Dendritic cell treated with granulocyte-macrophage colony-stimulating factor and Interleukin-4, amounts not matched to agents 40 ng/mL and 50 ng/mL, for 4 days (primary cell): Measurements from ENCODE around the gene ARID5B.

Experiments used
- H3K27ac Mint-ChIP-seq: one replicate; pipeline ENCODE4 v1.8.0; 2022; ENCODE audit warnings: mild to moderate bottlenecking, mixed read lengths
- H3K27me3 Mint-ChIP-seq: one replicate; pipeline ENCODE4 v1.8.0; 2022; ENCODE audit warnings: mild to moderate bottlenecking, mixed read lengths
- H3K36me3 Mint-ChIP-seq: one replicate; pipeline ENCODE4 v1.8.0; 2022; ENCODE audit warnings: low read depth, mixed read lengths
- H3K4me1 Mint-ChIP-seq: one replicate; pipeline ENCODE4 v1.8.0; 2022; ENCODE audit warnings: low read depth, mixed read lengths
- H3K4me3 Mint-ChIP-seq: one replicate; pipeline ENCODE4 v1.8.0; 2022; ENCODE audit warnings: mild to moderate bottlenecking, moderate library complexity, mixed read lengths
- H3K9me3 Mint-ChIP-seq: one replicate; pipeline ENCODE4 v1.8.0; 2022; ENCODE audit warnings: mixed read lengths
- intact Hi-C: fragments of 100-400 bp; cut with micrococcal nuclease; formaldehyde crosslinking; loops from one replicate; pipeline ENCODE4 v1.15.0; 2022

Gene ARID5B

DNA sequence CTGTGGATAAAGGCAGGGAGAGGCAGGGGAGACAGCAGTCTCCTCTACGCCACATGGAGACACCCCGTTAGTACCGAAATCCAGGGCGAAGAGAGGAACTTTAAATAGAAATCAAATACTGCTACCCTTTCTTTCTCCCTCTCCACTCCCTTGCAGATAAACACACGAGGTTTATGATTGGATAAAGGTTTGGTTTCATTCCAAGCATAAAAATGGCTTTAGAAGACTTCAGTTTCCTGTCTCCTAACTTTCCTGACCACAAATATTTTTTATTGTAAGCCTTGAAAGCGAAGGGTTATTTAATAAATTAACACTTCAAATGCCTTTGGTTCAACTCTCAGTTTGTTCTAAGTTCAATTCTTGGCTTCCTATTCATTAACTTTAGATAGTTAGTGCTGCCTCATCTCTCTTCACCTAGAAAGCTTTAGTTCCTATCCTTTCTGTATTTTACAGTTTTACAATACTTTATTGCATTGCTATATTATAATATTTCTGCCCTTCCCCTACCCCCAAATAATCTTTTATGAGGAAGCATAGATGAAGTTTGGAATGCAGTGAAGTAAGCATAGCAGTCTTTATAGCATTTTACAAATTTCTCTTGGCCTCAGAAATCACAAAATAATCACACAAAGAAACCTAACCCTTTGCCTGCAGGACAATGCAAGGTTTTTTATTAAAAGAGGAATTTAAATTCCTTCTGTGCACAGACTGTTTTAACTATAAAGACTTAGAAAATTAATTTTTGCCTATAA lies 31.5 kb upstream of the ARID5B start:
- Mint-ChIP-seq H3K4me1 (no peaks in the 10 kb centered on the region), H3K4me3 (no peak overlapping the region), H3K9me3 (no peaks in the 10 kb centered on the region), H3K27ac (no peak overlapping the region), H3K27me3 (peaks cover 6% of the 10 kb centered on the region), H3K36me3 (no peaks in the 10 kb centered on the region)
- intact Hi-C loops = no loop called here

DNA sequence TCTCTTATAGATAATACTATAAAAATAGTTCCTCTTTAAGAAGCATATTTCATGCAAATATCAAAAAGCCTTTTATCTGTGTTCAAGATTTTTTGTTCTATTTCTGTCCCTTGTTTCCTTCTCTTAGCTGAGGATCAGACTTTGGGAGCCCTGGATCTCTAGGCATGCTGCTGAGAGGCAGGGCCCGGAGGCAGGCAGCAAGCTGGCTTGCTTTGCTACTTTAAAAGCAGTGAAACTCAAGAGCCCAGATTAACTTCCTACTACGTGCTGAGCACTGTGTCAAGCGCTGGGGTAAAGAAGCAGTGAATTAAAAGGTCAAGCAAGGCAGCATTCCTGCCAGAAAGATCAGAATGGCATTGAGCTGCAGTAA lies 31.0 kb upstream of the ARID5B start:
- intact Hi-C loops = no loop called here
- no peaks in the 10 kb centered on the region for H3K9me3 Mint-ChIP-seq
- no peak overlapping the region for H3K4me3 Mint-ChIP-seq
- H3K4me1 Mint-ChIP-seq = no peaks in the 10 kb centered on the region
- peaks cover 6% of the 10 kb centered on the region for H3K27me3 Mint-ChIP-seq
- no peak overlapping the region for H3K27ac Mint-ChIP-seq
- H3K36me3 Mint-ChIP-seq = no peaks in the 10 kb centered on the region

DNA sequence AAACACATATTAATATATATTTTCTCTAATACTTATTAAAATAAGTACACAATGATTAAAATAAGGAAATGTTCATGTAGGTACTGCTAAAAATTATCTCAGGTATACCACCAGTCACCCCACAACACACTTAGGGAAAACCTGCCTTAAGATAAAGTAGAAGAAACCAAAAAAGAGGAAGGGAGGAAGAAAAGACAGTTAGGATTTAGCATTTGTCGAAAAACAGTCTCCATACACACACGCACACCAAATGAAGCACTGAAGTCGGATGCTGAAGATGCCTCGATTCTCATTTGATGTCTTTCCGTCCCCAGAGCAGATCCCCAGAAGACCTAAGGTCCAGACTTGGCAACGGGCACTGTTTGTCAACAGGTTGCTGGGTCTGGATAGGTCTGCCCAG lies 30.0 kb upstream of the ARID5B start:
- H3K4me1 Mint-ChIP-seq = no peaks in the 10 kb centered on the region
- peaks cover 6% of the 10 kb centered on the region for H3K27me3 Mint-ChIP-seq
- no peaks in the 10 kb centered on the region for H3K36me3 Mint-ChIP-seq
- H3K9me3 Mint-ChIP-seq = no peaks in the 10 kb centered on the region
- no peak overlapping the region for H3K27ac Mint-ChIP-seq
- intact Hi-C loops = no loop called here
- H3K4me3 Mint-ChIP-seq = no peak overlapping the region

- no peaks in the 10 kb centered on the region for H3K36me3 Mint-ChIP-seq
- no peaks in the 10 kb centered on the region for H3K27me3 Mint-ChIP-seq
- no peaks in the 10 kb centered on the region for H3K9me3 Mint-ChIP-seq
- H3K27ac Mint-ChIP-seq = no peak overlapping the region
- H3K4me3 Mint-ChIP-seq = no peak overlapping the region
- no peaks in the 10 kb centered on the region for H3K4me1 Mint-ChIP-seq
- intact Hi-C loops = no loop called here
Observed at GRCh38 chr10:61877887-61878739, 23.4 kb upstream of the ARID5B start.

DNA sequence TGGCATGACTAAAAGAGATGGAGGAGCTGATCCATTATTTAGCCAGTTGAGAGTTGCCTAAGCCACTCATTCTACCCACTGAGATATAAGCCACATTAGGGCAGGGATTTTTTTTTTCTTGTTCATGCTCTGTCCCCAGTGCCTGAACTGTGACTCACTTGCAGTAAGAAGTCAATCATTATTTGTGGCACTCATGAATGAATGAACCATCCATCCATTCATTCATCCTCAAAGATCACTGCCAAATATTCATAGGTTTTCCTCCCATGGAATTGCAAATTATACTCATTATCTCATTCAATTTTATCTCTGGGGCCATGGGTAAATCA lies 22.8 kb upstream of the ARID5B start:
- no peak overlapping the region for H3K27ac Mint-ChIP-seq
- no peaks in the 10 kb centered on the region for H3K27me3 Mint-ChIP-seq
- H3K9me3 Mint-ChIP-seq = no peaks in the 10 kb centered on the region
- no peaks in the 10 kb centered on the region for H3K36me3 Mint-ChIP-seq
- no peak overlapping the region for H3K4me3 Mint-ChIP-seq
- no peaks in the 10 kb centered on the region for H3K4me1 Mint-ChIP-seq
- intact Hi-C loops = no loop called here

DNA sequence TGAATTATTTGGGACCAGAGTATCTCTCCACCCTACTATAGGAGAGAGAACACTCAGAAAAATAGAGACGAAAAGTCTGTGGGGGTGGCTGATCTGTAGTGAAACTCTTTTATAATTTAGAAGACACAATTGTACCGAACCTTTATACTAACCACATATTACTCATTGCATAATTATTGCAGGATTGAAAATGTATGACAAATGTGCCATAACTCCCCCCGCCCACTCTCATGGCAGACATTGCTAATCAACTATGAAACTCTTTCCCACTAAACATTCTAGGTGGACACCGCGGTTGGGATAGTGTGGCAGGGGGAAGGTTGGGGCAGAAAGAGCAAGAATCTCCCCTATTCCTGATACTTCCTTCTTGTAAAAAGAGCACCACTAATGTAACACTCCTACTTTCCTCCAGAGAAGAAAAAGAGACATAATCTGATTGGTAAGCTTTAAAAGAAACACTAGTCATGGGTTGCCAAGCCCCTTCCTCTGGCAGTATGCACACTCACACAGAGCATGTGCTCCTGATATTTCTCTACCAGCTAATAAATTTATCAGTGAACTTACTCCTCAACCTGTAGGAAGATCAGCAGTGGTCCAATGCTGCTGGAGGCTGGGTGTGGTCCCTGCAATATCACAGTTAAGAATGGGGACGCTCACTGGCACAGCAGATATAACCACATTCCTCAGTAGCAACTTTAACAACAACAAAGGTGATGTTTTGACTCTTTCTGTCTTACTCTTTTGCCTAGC lies 18.7 kb upstream of the ARID5B start:
- no peak overlapping the region for H3K4me3 Mint-ChIP-seq
- no peaks in the 10 kb centered on the region for H3K4me1 Mint-ChIP-seq
- H3K27me3 Mint-ChIP-seq = no peaks in the 10 kb centered on the region
- intact Hi-C loops = no loop called here
- no peak overlapping the region for H3K27ac Mint-ChIP-seq
- H3K9me3 Mint-ChIP-seq = no peaks in the 10 kb centered on the region
- no peaks in the 10 kb centered on the region for H3K36me3 Mint-ChIP-seq

GRCh38 chr10:61883371-61884025 lies 18.0 kb upstream of the ARID5B start:
- intact Hi-C loops = no loop called here
- Mint-ChIP-seq H3K27ac (no peak overlapping the region), H3K9me3 (no peaks in the 10 kb centered on the region), H3K36me3 (no peaks in the 10 kb centered on the region), H3K27me3 (no peaks in the 10 kb centered on the region), H3K4me1 (no peaks in the 10 kb centered on the region), H3K4me3 (no peak overlapping the region)

GRCh38 chr10:61887772-61888171 lies 13.7 kb upstream of the ARID5B start:
- no peak overlapping the region for H3K27ac Mint-ChIP-seq
- H3K27me3 Mint-ChIP-seq = no peaks in the 10 kb centered on the region
- H3K4me3 Mint-ChIP-seq = no peak overlapping the region
- H3K9me3 Mint-ChIP-seq = no peaks in the 10 kb centered on the region
- no peaks in the 10 kb centered on the region for H3K4me1 Mint-ChIP-seq
- intact Hi-C loops = no loop called here
- no peaks in the 10 kb centered on the region for H3K36me3 Mint-ChIP-seq

DNA sequence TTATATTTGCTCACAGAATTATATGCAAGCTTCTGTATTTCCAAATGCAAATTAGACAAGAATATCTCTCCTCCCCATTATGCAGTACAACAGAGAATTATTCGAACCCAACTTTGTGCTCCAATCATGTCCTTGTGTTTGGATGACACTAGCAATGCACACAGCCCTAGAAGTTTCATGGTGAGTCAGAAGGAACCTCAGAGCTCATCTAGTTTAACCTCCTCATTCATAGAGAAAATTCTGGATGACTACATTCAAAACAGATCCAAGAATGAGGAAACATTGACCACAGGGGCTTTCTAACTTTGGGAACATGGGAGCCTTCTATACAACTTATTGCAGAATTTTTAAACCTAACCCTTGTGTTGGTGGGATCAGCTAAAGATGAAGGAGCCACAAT lies 12.8 kb upstream of the ARID5B start:
- intact Hi-C loops = no loop called here

GRCh38 chr10:61890430-61890829 lies 11.1 kb upstream of the ARID5B start:
- no peaks in the 10 kb centered on the region for H3K9me3 Mint-ChIP-seq
- no peaks in the 10 kb centered on the region for H3K4me1 Mint-ChIP-seq
- H3K27ac Mint-ChIP-seq = no peak overlapping the region
- intact Hi-C loops = no loop called here
- no peak overlapping the region for H3K4me3 Mint-ChIP-seq
- no peaks in the 10 kb centered on the region for H3K27me3 Mint-ChIP-seq
- H3K36me3 Mint-ChIP-seq = no peaks in the 10 kb centered on the region

More for the DNA sequence above, 12.8 kb upstream of the ARID5B start:
- Mint-ChIP-seq H3K9me3 (no peaks in the 10 kb centered on the region), H3K4me3 (no peak overlapping the region), H3K27me3 (no peaks in the 10 kb centered on the region), H3K36me3 (no peaks in the 10 kb centered on the region), H3K27ac (no peak overlapping the region), H3K4me1 (no peaks in the 10 kb centered on the region)

GRCh38 chr10:61890881-61891409 lies 10.6 kb upstream of the ARID5B start:
- intact Hi-C loops = no loop called here
- no peak overlapping the region for H3K27ac Mint-ChIP-seq
- H3K36me3 Mint-ChIP-seq = no peaks in the 10 kb centered on the region
- no peak overlapping the region for H3K4me3 Mint-ChIP-seq
- H3K4me1 Mint-ChIP-seq = no peaks in the 10 kb centered on the region
- no peaks in the 10 kb centered on the region for H3K9me3 Mint-ChIP-seq
- no peaks in the 10 kb centered on the region for H3K27me3 Mint-ChIP-seq

DNA sequence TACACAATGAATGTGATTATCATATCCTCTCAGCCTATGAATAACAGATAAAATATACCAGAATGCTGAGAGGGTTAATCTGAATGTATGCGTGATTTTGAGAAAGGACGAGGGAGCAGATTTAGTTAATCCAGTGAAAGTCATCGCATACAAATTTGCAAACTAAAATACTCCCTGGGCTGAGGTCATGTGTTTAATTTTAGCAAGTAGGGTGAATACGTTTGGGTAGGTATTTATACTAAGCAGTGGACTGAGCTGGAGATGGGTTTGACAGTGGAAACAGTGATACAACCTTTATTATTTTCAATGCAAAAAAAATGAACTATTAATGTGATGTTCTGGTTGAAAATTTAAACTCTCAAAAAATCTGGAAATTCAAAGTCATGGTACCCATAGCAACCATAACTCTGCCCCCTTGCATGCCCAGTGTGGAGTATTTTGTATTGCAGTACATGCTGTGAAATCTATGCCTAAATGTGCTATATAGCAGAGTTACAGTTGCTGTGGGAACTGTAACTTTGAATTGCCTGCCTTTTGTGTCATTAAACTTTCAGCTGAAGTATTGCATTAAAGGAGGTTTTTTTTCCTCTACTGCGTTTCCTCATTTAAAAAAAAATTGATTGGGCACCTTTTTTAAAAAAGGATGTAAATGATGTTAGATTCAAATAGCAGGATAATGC lies 9.5 kb upstream of the ARID5B start:
- Mint-ChIP-seq H3K36me3 (no peaks in the 10 kb centered on the region), H3K27ac (no peak overlapping the region), H3K9me3 (no peaks in the 10 kb centered on the region), H3K4me3 (no peak overlapping the region), H3K4me1 (peaks cover 5% of the 10 kb centered on the region), H3K27me3 (no peaks in the 10 kb centered on the region)
- intact Hi-C loops = no loop called here

- H3K27ac Mint-ChIP-seq = no peak overlapping the region
- H3K4me3 Mint-ChIP-seq = no peak overlapping the region
- H3K9me3 Mint-ChIP-seq = no peaks in the 10 kb centered on the region
- H3K36me3 Mint-ChIP-seq = no peaks in the 10 kb centered on the region
- intact Hi-C loops = no loop called here
- no peaks in the 10 kb centered on the region for H3K27me3 Mint-ChIP-seq
- peaks cover 15% of the 10 kb centered on the region for H3K4me1 Mint-ChIP-seq
Observed at GRCh38 chr10:61892961-61893360, 8.5 kb upstream of the ARID5B start.
